Tibial nerve (tissue), 4 donors: Measurements from ENCODE around the gene ZC3H12C.

Experiments
- CTCF ChIP-seq, 5 experiments: fragments of 200-600 bp in 3 of 5; fragments of 450-650 bp in 2 of 5; sonication (generic) in 3 of 5; IDR thresholded peaks; one replicate each; pipeline ENCODE4 v1.5.1; 2016 to 2019; ENCODE audit warnings: antibody characterized with exemption in 5 of 5, mild to moderate bottlenecking in 3 of 5, moderate library complexity in 2 of 5
- EP300 ChIP-seq, 2 donors: sonication (generic); formaldehyde crosslinking; IDR thresholded peaks; one replicate each; pipeline ENCODE4 v1.6.1; 2017; ENCODE audit warnings: antibody characterized with exemption in 2 of 2, mild to moderate bottlenecking in 1 of 2
- POLR2A ChIP-seq, 2 donors: fragments of 450-650 bp; IDR thresholded peaks; one replicate each; pipeline ENCODE4 v1.6.1; 2017; ENCODE audit warnings: antibody characterized with exemption in 2 of 2, mild to moderate bottlenecking in 2 of 2, moderate library complexity in 2 of 2

- no peak for TF ChIP-seq POLR2A (IDR thresholded peaks at IDR 0.05)
- TF ChIP-seq CTCF (IDR thresholded peaks at IDR 0.05): no peak
- TF ChIP-seq EP300 (IDR thresholded peaks at IDR 0.05): no peak
These were observed 63.3 kb downstream of the ZC3H12C start for GRCh38 chr11:110156503-110156902.
